GM13977 (cell line): ENCODE measurements around the gene ZMIZ1.

Experiments used
- DNase-seq: peaks from one replicate; pipeline ENCODE4 v3.0.0; 2012; ENCODE audit warnings: low spot score
- CTCF ChIP-seq: IDR thresholded peaks from 2 replicates; pipeline ENCODE4 v1.5.1; 2012; ENCODE audit warnings: mild to moderate bottlenecking, control low read depth; ENCODE audit not compliant: insufficient read depth; ENCODE audit errors: extremely low read depth, missing control alignments
- in situ Hi-C: fragments of 300-500 bp; cut with MboI; formaldehyde crosslinking; loops from one replicate; pipeline ENCODE4 v1.12.0; 2022; ENCODE audit warnings: low sequenced_read_pairs, low pct_unique_long_range_greater_than_20kb, mixed read lengths, inconsistent platforms; ENCODE audit not compliant: unreplicated experiment

Gene ZMIZ1

GRCh38 chr10:79118286-79119202 lies 49.8 kb downstream of the ZMIZ1 start:
- DNase-seq, result no peak
- no peak for TF ChIP-seq CTCF
- in situ Hi-C loops, result no loop called here

- DNase-seq, result no peak
- in situ Hi-C loops, result no loop called here
- TF ChIP-seq CTCF, result no peak
Measured at GRCh38 chr10:79119306-79119705, 50.5 kb downstream of the ZMIZ1 start.

GRCh38 chr10:79123547-79123963 lies 54.8 kb downstream of the ZMIZ1 start:
- TF ChIP-seq CTCF, result no peak
- in situ Hi-C loops, result no loop called here
- DNase-seq, result no peak

GRCh38 chr10:79124066-79124465 lies 55.3 kb downstream of the ZMIZ1 start:
- no peak for DNase-seq
- in situ Hi-C loops, result no loop called here
- no peak for TF ChIP-seq CTCF

- DNase-seq, result no peak
- TF ChIP-seq CTCF, result no peak
- in situ Hi-C loops, result no loop called here
Measured at GRCh38 chr10:79125092-79125491, 56.3 kb downstream of the ZMIZ1 start.

GRCh38 chr10:79126351-79127080 lies 57.8 kb downstream of the ZMIZ1 start:
- no peak for TF ChIP-seq CTCF

More at GRCh38 chr10:79126351-79127080, 57.8 kb downstream of the ZMIZ1 start:
- no peak for DNase-seq
- in situ Hi-C loops, result no loop called here
